HL-60/S4 treated with retinoic acid at 250 ng/mL for 4 days and 3 days (cell line): ENCODE results near the gene OLFML1.

Experiments used
- in situ Hi-C: fragments of 300-500 bp; cut with MboI; formaldehyde crosslinking; loops from 2 replicates; pipeline ENCODE4 v1.7.0; 2022; ENCODE audit warnings: low sequenced_read_pairs

OLFML1 gene

DNA sequence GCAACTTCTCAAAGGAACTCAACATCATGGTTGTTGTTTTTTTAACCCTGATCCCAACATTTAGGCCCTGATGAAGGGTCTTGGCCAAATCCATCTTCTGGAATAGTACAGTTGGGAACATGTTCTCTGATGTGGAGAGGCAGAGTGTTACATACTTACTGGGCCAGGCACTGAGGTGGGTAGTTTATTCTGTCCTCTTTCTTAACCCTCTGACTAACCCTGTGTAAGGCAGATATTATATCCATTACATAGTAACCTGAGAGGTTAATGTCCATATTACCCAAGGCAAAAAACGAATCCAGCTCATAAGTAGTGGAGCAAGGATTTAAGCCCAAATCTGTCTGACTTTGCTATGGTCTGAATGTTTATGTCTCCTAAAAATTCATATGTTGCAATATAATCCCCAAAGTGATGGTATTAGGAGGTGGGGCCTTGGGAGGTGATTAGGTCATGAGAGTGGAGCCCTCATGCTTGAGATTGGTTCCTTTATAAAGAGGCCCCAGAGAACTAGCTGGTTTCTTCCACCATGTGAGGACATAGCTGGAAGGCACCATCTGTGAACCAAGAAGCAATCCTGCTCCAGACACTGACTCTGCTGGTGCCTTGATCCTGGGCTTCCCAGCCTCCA lies 44.8 kb downstream of the OLFML1 start:
- in situ Hi-C loops: no loop called here

DNA sequence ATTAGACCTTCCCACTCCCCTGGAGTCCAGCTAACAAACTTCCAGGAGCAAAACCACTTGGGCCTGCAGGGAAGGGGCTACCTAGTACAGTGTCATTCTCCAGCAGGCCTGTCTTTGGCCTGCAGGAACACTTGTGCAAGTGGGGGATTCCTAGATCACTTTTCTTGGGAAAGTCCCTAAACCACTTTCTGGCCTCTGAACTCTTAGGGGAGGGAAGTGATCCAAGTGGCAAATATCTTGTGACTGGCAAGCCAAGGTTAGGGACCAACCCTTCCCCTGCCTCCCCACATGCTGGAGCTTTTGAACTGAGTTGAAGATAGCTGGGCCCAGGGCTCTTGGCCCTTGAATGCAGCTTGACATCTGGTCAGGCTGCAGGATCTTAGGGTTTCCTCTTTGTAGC lies 45.7 kb downstream of the OLFML1 start:
- in situ Hi-C loops: no loop called here

DNA sequence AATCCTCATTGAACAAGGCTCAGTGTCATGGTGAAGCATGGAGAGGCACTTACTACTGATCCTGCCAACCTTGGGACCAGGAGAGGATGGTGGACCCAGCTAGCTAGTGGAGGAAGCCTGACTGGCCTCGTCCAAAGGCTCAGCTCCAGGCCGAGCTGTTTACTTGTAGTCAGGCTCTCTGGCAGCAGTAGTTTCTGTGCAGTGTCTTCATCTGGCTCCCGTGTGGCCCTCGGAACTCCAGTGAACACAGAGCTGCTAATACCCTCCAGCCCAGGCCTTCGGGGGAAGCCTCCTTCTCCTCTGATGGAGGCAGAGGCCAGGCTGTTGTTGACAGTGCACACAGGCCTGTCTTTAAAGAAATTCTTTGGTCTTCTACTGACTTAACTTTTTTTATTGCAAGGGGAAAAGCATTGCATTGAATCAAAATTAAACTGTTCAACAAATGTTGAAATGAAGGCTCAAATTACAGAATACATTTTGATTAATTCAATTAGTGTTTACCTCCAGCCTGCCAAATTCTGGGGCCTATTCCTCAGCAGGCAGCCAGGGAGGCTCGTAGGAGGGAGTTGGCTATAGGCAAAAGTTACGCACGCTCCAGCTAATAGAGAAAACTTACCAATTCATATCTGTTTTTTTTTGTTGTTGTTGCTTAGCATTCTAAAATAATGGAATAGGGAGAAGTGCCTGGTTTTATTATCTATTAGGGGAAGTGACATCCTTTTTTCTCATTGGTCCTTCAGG lies 47.3 kb downstream of the OLFML1 start:
- in situ Hi-C loops: no loop called here

DNA sequence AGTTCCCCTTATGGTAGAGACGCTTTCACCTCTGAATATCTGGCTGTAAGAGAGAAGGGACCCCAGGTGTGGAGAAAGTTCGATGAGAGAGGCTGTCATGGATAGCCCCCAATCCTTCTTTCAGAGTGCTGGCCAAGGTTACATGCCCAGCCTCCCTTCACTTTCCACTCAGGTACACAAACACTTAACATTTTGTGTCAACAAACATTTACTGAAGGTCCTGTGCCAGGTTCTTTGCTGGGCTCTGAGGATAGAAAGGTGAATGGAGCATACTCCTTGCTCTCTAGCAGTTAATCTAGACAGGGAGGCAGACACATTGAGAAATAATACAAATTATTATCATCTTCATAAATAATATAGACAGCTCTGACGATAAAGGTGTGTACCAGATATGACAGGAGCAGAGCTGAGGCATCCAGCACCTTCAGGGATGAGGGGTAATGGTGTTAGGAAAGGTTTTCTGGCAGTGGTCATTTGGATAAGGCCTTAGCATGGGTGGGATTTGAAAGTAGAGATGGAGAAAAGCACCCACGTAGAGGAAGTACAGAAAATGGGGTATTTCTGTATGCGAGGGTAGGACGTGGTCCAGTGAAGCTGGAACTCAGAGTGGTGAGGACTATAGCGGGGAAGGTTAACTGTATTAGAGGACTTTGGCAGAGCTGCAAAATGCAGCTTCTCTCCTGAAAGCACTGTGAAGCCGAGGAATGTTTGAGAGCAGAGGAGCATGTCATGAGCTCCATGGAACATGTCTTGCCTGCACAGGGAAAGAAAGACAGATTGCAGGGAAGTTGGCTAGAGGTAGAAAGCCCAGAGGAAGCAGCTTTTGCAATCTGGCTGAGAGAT lies 48.1 kb downstream of the OLFML1 start:
- in situ Hi-C loops: no loop called here

DNA sequence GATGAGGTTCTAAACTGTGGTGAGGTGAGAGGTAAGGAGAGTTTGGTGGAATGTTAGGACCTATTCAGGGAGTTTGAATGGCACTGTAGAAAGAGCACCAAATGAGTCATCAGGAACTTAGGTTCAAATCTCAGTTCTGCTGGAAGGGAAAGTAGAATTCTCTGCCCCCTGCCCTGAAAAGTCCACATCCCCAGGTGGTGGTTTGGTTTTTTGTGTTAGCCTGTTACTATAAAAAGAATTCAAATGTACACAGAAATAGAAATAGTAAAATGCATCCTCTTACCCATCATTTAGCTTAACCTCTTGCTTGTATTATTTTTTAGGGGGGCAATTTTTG lies 48.7 kb downstream of the OLFML1 start:
- in situ Hi-C loops: no loop called here

DNA sequence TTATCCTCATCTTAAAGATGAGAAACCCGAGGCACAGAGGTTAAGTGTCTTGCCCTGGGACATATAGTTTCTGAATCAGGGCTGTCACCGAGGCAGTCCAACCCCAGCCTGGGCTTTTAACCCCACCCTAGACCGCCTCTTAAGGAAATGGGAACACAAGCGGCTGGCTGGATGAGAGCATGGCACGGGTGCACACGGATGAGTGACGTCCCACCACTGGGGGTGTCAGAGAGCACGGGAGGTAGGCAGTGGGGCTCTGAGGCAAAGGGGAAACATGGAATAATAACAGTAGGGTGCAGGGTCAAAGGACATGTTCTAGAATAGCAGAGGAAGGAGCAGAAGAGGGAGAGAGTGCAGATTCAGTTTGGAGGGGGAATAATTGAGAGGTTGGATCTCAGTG lies 50.8 kb downstream of the OLFML1 start:
- in situ Hi-C loops: no loop called here

DNA sequence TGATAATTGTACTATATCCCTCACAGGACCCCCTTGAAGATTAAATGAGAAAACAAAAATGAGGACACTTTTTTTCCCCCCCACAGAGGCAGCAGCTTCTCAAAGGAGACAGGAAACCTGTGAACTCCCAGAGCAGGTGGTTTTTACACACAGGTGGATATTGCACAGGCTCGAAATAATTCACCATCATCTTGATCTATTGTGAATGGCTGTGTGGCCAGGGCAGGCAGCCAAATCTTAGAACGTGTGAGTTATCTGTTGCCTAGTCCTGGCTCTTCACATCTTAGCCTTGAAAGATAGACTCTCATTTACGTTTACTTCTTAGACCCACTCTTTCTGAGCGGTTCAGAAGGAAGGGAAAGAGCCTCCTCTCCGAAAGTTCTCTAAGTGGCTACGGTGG lies 52.0 kb downstream of the OLFML1 start:
- in situ Hi-C loops: no loop called here

DNA sequence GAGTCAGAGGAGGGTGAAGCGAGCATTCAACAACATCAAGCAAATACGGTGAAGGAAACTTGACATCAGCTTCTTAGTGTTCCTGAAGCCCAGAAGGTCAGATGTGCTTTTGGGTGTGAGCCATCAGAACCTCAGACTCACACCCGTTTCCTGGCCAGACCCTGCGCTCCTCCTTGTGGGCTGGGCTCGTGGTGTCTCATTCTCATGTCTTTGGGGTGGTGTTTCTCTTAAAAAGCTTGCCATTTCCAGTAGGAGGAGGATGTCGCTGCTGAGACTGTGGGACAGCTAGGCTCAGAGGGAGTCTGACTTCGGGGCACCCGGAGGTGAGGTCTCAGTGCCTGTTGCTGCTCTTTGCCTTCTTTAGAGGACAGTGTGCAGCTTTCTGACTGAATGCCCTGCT lies 52.7 kb downstream of the OLFML1 start:
- in situ Hi-C loops: no loop called here

DNA sequence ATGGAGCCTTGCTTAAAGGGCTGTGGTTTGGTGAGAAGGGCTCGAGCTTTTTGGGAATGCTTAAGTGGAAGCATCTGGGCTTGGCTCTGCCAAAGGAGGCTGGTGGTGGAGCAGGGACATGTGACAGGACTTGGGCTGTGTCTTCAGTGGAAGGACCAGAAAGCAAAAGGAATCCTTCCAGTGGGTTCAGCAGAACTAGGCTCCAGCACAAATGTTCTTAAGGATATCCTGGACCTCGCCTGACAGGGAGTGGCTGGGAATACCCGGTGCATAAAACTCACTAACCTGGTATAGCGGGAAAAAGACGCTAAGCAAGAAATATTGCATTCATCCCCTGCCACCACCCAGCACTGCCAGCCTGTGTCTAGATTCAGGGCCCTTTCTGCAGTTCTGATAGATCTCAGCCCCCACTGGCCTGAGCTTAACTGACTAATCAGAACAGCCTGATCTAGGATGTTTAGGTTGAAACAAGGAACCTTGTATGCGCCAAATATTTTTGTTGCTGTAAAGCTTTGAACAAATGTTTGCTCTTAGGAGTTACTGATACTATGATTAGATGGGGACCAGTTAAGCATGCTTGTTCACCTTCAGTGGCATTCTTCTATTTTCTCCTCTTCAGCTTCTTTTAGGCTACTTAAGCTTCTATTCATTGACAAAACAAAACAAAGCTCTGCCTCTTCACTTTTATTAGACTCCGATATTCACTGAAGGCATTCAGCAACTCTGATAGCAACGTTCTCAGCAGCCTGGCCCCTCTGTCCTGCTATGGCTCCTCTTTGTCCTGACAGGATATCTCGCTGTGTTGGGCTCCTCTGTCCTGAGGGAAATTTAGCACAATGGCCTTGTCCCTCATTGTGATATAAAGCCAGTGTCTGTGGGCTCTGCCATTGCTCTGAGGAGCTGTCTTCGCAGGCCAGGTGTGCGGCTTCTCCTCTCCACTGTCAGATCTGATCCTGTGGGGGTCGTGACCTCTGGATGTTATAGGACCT lies 53.5 kb downstream of the OLFML1 start:
- in situ Hi-C loops: no loop called here

DNA sequence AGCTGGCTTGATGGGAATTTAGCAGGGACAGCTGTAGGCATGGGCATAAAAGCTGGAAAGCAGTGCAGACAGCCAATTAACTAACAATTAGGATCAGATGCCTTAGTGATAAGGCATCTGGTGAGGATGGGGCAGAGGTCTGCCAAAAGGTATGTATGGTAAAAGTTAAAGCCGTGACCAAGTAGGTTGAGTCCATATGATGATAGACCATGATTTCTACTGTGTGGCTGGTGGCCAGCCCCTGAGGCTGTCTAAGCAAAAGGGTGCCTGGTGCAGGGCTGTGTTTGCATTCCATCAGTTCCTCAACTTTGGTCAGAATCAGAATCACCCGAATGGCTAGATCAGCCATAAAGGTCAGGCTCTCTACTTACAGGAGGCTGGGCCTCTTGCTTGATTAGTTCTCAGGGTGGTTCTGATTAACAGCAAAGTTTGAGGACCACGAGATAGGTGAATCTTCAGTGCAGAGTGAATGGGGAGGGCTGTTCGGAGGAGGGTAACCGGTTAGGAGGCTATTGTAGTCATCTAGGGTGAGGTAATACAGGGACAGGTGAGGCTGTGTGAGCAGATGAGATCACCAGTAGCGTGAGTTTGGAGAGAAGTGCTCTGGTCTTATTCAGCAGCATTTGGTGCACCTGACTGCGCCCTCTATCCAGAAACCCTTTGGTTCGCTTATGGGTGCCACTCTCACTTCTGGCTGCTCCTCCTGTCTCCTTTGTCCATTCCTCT lies 55.7 kb downstream of the OLFML1 start:
- in situ Hi-C loops: no loop called here

DNA sequence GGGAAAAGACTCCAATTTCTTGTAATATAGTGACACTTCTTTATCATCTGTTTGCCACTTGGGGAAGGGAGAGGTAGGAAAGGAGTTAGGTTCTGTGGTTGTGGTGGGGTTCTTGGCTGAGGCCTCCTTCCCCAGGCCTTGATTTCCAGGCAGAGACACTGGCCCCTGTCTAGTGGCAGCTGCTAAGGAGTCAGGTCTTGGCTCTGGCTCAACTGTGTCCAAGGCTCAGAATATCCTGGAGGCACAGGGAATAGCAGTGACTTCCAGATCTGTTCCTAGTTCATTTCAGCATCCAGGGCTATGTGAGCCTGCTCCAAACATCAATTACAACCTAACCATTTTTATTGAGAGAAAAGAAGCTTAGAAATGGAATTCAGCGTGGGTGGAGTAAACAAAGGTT lies 58.0 kb downstream of the OLFML1 start:
- in situ Hi-C loops: no loop called here

DNA sequence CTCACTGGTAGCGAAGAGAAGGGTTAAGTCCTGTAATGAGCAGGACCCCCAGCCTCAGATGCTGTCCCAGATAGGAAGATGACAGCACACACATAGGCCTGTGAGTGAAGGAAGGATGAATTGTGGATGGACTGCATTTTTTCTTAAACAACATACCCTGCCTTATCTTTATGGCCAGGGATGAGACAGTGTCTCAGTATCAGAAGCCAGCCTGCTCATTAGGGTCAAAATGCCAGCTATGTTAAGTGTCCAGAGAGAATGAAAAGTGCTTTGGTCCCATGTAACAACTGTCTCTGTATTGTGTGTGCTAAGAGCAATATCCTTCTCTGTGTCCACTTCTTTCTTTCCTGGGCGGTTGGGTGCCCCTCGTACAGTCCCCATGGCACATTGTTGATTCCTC lies 58.7 kb downstream of the OLFML1 start:
- in situ Hi-C loops: no loop called here

DNA sequence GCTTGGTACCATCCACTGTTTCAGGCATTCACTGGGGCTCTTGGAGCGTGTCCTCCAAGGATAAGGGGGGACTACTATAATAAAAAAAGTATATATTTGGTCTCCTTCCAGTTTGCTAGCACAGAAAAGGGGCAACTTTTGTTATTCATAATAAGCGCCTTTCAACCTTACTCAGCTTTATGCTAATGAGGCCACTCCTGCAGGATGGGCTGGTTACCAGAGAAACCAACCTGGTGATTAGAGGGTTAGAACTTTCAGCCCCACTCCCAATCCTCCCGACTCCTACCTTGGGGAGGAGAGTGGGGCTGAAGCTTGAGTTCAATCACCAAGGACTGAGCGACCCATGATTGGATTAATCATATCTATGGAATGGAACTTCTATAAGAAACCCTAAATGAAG lies 60.3 kb downstream of the OLFML1 start:
- in situ Hi-C loops: no loop called here

DNA sequence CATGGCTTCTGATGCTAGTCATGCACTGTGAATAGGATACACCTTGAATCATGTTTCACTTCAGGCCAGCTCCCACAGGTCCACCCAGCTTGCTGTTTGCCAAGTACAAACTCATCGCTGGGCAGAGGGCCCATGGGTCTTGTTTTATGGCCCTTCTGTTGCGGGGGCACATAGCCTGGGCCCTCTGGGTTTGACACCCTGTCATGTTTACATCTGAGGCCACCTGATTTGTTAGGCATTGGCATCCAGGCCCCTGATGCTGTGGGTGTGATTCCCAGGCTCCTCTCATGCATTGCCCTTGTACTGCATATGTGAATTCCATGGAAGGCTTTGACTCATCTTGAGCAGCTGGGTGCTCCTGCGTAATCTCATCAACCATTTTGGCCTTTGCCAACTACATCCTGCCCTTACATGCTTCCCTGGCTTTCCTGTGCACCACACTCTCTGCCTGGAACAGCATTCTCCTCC lies 61.1 kb downstream of the OLFML1 start:
- in situ Hi-C loops: no loop called here

DNA sequence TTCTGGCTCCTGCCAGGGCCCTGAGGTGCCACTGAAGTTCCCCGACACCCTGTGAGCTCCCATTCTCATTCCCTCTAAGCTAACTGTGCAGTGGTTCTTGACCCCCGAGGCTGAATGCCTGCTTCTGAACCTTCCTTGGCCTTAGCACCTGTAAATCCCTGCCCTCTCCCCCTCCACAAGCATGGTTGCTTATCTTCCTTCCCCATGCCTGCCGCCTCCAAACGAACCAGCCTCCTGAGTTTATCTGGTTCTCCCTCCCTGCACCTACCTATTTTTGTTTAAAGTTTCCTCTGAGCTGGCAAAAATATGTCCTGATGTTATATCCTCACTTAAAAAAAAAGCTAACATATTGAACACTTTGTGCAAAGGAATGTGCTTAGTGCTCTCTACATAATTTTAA lies 62.4 kb downstream of the OLFML1 start:
- in situ Hi-C loops: no loop called here

DNA sequence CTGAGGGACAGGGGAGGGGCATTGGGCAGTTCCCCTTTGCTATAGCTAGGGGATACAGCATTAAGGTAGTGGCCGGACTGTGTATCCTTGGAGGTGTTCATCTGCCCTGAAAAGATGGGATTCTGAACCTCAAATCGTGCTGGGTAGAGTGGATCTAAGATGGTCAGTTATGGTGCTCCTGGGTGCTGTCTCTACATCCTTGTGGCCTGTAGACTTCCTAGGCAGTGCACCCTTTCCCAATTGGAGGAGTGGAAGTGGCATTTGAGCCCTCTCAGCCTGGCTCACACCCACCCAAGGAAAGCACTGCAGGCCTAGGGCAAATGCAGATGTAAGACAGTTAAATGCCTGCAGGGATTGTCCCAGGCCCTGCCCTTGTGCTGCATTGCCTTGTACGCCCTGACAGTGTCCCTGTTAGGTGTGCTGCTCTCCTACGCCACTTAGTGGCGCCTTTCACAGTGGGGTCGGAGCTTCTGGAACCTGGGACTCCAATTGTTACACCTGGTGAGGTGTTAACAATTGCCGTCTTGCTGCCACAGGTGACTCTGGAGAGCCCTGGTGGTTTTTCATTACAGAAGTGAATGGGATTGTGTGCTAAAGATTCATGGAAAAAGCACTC lies 63.5 kb downstream of the OLFML1 start:
- in situ Hi-C loops: no loop called here

DNA sequence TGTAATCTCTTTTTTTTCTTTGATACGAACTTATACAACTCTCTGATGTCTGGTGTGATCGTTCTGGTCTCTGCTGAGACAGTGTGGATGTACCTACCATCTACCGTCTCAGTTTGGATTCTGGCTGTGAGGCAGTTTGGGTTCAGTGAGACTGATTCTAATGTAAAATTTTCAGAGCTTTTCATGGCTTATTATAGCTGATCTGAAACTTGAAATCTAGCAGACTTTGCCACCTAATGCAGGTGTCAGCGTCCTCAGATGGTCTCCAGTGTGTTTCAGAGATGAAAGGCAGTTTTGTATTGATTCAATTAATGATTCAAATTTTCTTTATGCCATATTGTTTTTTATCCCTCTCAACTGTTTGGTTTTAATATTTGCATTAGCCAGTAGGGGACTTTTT lies 64.4 kb downstream of the OLFML1 start:
- in situ Hi-C loops: no loop called here

DNA sequence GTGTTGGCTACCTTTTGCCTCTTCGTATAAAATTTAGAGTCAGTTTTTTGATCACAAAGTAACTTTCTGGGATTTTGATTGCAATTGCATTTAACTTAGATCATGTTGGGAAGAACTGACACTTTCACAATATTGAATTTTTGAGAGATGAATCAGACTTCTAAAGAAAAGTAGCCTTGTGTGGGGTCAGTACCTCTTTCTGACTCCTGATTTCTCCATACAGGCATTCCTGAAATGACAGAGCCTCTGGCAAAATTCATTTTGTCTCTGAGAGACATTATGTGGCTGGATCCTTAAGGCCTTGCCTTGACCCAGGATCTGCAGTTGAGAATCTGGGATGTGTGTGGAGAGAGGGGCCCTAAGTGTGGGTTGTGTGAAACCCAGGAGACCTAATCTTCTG lies 66.3 kb downstream of the OLFML1 start:
- in situ Hi-C loops: no loop called here

DNA sequence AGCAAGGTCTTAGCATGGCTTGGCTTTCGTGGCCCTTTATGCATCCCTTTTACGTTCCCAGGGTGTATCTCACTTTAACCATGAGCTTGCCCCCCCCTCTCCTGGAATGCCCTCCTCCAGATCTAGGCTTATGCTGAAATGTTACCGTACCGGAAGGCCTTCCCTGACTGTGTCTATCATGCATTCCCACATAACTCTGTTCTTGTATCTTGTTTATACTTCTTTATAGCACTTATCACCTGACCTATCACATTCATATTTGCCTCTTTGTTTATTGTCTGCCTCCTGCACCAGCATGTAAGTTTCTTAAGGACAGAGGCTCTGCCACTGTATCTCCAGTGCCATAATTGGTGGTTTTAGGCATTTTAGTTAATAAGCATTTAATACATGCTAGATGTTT lies 67.4 kb downstream of the OLFML1 start:
- in situ Hi-C loops: no loop called here
